DOHH2 (cell line): ENCODE measurements around the gene MAFG.

Source experiments
- CTCF ChIP-seq: fragments of 200-600 bp; sonication (generic); IDR thresholded peaks from one replicate; pipeline ENCODE4 v1.5.1; 2014; ENCODE audit warnings: antibody characterized with exemption, mild to moderate bottlenecking, low read depth, low read length; ENCODE audit not compliant: poor library complexity, severe bottlenecking
- EZH2phosphoT487 ChIP-seq: fragments of 200-600 bp; sonication (generic); IDR thresholded peaks from 2 replicates; pipeline ENCODE4 v1.6.1; 2017; ENCODE audit warnings: borderline replicate concordance, mild to moderate bottlenecking, antibody characterized with exemption, low read length, moderate library complexity, mixed read lengths

DNA sequence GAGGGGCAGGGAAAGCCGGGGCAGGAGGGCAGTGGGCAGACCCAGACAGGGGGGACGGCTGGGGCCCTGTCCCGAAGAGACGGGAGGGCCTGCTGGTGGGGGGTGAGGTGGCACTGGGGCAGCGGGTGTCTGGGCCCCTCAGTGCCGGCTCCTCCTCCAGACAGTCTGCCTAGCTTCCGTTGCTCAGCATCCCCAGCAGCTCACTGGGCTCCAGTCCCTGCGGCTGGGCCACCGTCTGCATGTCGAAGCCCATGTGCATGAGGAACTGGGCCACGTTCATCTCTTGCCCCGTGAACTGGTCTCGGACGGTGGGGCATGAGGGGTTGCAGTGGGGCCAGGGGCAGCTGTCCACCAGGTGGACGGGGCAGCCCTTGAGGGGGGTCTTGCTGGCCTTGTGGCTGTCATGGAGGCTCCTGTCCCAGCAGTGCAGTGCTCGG is 25.3 kb upstream of the MAFG start:
- TF ChIP-seq CTCF: no peak
- no peak for TF ChIP-seq EZH2phosphoT487
